Umbilical cord (tissue), 2 donors: ENCODE results near the gene TPD52L1. TPM values are rescaled to one million over a fixed set of nuclear protein-coding genes. Genes with fewer than 3 reads are reported as not detected.

Experiments used
- DNase-seq: peaks from one replicate; pipeline ENCODE4 v3.0.0-alpha.2; 2015; ENCODE audit warnings: low spot score
- total RNA-seq: library from RNA; depleted of rRNA; stranded (reverse); fragments of >200 nt; gene quantifications from one replicate; pipeline ENCODE4 v1.2.3, GENCODE V29; 2014; ENCODE audit warnings: low replicate concordance; ENCODE audit not compliant: insufficient read depth

TPD52L1 gene
- total RNA-seq, 1 donor from 2014 or later: 155 TPM

GRCh38 chr6:125175466-125176048 is 22.0 kb downstream of the TPD52L1 start:
- DNase-seq: no peak

- no peak for DNase-seq
These were observed 28.9 kb downstream of the TPD52L1 start for GRCh38 chr6:125182237-125183008.

- no peak for DNase-seq
These were observed 29.8 kb downstream of the TPD52L1 start for GRCh38 chr6:125183391-125183790.

GRCh38 chr6:125188037-125188436 is 34.5 kb downstream of the TPD52L1 start:
- DNase-seq: peak; percentile 67

- no peak for DNase-seq
These were observed 35.1 kb downstream of the TPD52L1 start for GRCh38 chr6:125188594-125189203.

- no peak for DNase-seq
These were observed 35.9 kb downstream of the TPD52L1 start for GRCh38 chr6:125189494-125189893.

- DNase-seq: no peak
These were observed 37.1 kb downstream of the TPD52L1 start for GRCh38 chr6:125190667-125191066.

GRCh38 chr6:125191916-125192609 is 38.5 kb downstream of the TPD52L1 start:
- peak; percentile 60 for DNase-seq

GRCh38 chr6:125192610-125192930 is 39.0 kb downstream of the TPD52L1 start:
- no peak for DNase-seq

GRCh38 chr6:125193208-125193607 is 39.6 kb downstream of the TPD52L1 start:
- no peak for DNase-seq

GRCh38 chr6:125194941-125195340 is 41.4 kb downstream of the TPD52L1 start:
- DNase-seq: no peak

- DNase-seq: no peak
These were observed 42.0 kb downstream of the TPD52L1 start for GRCh38 chr6:125195526-125195925.

- no peak for DNase-seq
These were observed 43.0 kb downstream of the TPD52L1 start for GRCh38 chr6:125196613-125197012.

- peak; percentile 92 for DNase-seq
These were observed 44.3 kb downstream of the TPD52L1 start for GRCh38 chr6:125197795-125198269.

- no peak for DNase-seq
These were observed 44.9 kb downstream of the TPD52L1 start for GRCh38 chr6:125198398-125198937.

GRCh38 chr6:125200941-125201340 is 47.4 kb downstream of the TPD52L1 start:
- DNase-seq: no peak

GRCh38 chr6:125201961-125202729 is 48.6 kb downstream of the TPD52L1 start:
- DNase-seq: peak; percentile 96

- DNase-seq: no peak
These were observed 49.8 kb downstream of the TPD52L1 start for GRCh38 chr6:125203395-125203794.

- no peak for DNase-seq
These were observed 52.4 kb downstream of the TPD52L1 start for GRCh38 chr6:125205931-125206330.

- DNase-seq: no peak
These were observed 52.8 kb downstream of the TPD52L1 start for GRCh38 chr6:125206389-125206788.

GRCh38 chr6:125207956-125208355 is 54.4 kb downstream of the TPD52L1 start:
- DNase-seq: no peak
